ENCODE results near the gene SLC10A7.
"Not testable (repeated sequence)": the region's sequence is repeated elsewhere in the genome, so short reads cannot be mapped to it uniquely, and the experiment has no call there.

SLC10A7 gene

GRCh38 chr4:146367347-146367746 is 154.4 kb downstream of the SLC10A7 start:
- DNase-seq (ENCODE audit: low read depth in 1 of 2, low spot score in 1 of 2): no peak

- DNase-seq (ENCODE audit: low read depth in 1 of 2, low spot score in 1 of 2): no peak
These were observed 162.0 kb downstream of the SLC10A7 start for GRCh38 chr4:146359771-146360170.

- DNase-seq (ENCODE audit: low read depth in 1 of 2, low spot score in 1 of 2): not testable (repeated sequence)
These were observed 171.6 kb downstream of the SLC10A7 start for GRCh38 chr4:146350114-146350513.

- no peak for DNase-seq (ENCODE audit: low read depth in 1 of 2, low spot score in 1 of 2)
These were observed 172.4 kb downstream of the SLC10A7 start for GRCh38 chr4:146349306-146349705.

DNA sequence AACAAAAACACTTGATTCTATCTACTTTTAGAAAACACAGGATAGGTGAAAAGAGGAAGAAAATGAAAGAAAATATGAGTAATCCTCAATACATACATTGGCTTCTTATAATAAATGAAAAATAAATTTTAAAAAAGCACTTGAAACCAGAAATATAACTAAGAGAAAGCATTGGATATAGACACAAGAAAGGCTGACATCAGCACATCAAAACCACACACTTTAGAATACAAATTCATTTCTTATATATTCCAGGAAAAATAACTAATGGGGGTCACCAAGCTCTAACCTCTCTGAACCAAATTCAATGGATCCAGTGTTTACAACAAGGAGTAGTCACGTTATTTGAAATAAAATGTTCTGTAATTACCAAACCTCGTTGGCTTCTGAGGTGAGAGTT is 173.9 kb downstream of the SLC10A7 start:
- no peak for DNase-seq (ENCODE audit: low read depth in 1 of 2, low spot score in 1 of 2)

GRCh38 chr4:146346276-146346675 is 175.5 kb downstream of the SLC10A7 start:
- DNase-seq (ENCODE audit: low read depth in 1 of 2, low spot score in 1 of 2): no peak

DNA sequence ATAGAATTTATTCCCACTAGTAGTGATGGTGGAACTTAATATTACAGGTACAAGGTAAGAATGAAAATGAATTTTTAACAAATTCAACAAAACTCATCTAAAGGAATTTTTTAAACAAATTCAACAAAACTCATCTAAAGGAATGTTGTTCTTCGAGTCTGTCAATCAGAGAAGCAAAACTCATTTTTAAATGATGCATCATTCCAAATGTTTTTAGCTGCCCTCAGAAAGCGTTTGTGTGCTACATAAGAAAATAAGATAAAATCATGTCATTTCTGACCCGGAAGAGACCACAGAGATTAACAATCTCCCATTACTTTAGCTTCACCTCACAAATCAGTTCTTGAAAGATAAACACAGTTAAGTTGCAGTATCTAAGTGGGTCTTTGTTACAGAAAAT is 178.0 kb downstream of the SLC10A7 start:
- DNase-seq (ENCODE audit: low read depth in 1 of 2, low spot score in 1 of 2): no peak

- no peak for DNase-seq (ENCODE audit: low read depth in 1 of 2, low spot score in 1 of 2)
These were observed 178.5 kb downstream of the SLC10A7 start for GRCh38 chr4:146343199-146343598.

- no peak for DNase-seq (ENCODE audit: low read depth in 1 of 2, low spot score in 1 of 2)
These were observed 179.0 kb downstream of the SLC10A7 start for GRCh38 chr4:146342600-146343192.

- DNase-seq (ENCODE audit: low read depth in 1 of 2, low spot score in 1 of 2): no peak
These were observed 180.9 kb downstream of the SLC10A7 start for GRCh38 chr4:146340798-146341197.

DNA sequence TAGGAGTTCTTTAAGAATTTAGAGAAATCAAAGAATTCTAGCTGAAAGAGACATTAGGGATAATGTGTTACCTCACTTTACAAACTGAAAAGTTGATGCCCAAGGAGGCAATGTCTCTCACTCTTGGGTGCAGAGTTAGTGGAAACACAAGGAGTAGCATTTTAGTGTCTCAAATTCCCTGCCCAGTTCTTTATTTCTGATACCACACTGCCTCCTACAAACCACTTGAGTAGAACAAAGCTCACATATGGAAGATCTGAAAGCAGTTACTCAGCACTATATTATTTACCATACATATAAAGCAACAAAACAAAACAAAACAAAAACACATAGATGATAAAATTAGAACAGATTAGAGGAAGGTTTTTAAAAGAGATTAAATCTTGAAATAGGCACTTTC is 183.2 kb downstream of the SLC10A7 start:
- no peak for DNase-seq (ENCODE audit: low read depth in 1 of 2, low spot score in 1 of 2)

DNA sequence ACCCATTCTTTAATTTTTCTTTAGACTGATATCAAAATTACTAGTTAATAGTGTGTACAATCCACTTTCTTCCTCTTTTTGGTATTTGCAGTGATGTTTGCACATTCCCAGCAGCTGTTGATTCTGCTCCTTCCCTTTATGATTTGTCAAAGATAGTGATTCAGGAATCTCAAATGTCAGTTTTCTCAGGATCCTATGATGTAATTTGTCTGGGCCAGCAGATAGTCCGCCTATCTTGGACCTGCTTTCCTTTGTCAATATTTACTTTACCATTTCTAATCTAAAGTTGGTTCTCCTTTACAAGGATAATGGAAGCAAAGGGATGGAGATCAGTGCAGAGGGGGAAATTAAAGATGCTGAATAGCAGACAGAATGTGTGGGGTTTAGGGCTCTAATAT is 185.3 kb downstream of the SLC10A7 start:
- no peak for DNase-seq (ENCODE audit: low read depth in 1 of 2, low spot score in 1 of 2)

- no peak for DNase-seq (ENCODE audit: low read depth in 1 of 2, low spot score in 1 of 2)
These were observed 185.9 kb downstream of the SLC10A7 start for GRCh38 chr4:146335763-146336409.

DNA sequence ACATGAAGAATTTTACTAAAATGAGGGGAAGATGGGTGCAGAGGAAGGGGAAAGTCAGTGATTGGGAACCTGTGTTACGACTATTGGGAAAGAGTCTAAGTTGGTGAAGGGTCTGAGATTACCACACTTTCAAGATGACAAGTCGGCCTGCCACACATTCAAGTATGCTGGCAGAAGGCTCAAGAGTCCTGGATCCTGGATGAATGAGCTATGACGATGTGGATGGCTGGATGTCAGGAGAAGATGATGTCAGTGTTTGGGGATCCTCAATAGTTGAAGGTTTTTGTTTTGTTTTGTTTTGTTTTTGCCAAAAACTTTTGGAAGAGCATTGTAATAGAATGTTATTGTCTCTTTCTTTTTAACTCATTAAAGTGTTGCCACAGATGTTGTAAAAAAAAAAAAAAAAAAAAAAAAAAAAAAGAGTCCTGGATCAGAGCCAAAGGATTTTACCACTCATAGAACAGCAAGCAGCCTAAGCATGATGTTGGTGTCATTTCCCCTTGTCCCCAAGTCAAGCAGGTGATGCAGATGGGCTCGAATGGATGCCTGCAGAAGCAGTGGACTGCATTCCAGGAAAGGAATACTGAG is 186.8 kb downstream of the SLC10A7 start:
- DNase-seq (ENCODE audit: low read depth in 1 of 2, low spot score in 1 of 2): no peak

DNA sequence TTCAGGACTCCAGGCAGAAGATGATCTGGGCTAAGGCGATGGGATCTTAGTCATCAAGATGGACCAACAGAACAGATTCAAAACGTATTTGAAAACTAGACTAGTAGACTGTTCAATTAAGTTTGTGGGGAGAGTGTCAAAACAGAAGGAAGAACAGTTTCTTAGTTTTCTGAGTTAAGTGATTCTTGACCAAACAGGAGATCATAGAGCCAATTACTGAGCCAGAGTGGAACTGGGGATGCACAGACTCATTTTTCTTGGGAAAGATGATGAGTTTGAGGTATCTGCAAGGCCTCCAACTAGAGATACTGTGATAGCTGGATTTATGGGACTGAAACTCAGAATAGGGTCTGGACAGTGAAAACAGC is 187.9 kb downstream of the SLC10A7 start:
- DNase-seq (ENCODE audit: low read depth in 1 of 2, low spot score in 1 of 2): no peak

DNA sequence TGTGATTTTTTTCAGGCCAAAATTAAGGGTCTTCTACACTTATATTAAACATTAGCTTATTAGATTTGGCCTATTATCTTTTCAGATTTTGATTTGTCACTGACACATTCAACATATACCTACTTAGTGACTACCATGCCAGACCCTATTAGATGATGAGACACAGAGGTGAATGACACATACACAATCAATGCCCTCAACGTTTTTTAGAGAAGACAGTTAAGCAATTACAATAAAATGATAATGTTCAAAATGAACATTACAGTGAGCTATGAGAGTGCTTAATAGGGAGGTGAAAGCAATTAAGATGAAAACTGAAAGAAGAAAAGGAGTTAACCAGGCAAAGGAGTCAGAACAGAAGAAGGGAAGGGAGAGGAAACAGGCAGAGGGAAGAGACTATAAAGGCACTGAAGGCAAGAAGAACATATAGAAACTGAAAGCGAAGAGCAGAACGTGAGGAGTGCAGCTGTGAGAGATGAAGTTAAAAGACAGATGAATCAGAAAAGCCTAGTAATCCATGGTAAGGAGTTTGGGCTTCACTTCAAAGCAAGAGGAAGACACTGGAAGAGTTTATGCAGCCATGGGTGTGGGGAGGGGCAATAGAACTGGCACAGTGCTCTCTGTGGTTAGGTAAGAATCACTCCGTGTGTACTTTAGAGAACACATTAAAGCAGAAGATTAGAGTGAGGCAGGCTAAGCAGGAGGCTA is 188.4 kb downstream of the SLC10A7 start:
- no peak for DNase-seq (ENCODE audit: low read depth in 1 of 2, low spot score in 1 of 2)

DNA sequence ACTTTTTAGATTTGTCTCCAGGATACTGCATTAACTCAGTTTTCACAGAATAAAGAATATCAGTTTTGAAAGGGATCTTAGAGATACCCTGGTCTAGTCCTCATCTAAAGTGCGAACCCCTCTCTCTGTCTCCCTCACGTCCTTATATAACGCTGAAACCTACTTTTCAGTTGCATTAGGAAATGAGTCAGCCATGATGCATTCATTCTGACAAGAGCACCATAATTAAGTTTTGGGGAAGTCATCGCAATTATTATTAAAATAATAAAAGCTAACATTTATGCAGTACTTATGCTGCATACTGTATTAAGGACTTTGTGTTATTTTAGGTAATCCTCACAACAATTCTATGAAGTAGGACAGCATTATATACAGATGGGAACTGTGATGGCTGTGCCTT is 191.3 kb downstream of the SLC10A7 start:
- no peak for DNase-seq (ENCODE audit: low read depth in 1 of 2, low spot score in 1 of 2)

DNA sequence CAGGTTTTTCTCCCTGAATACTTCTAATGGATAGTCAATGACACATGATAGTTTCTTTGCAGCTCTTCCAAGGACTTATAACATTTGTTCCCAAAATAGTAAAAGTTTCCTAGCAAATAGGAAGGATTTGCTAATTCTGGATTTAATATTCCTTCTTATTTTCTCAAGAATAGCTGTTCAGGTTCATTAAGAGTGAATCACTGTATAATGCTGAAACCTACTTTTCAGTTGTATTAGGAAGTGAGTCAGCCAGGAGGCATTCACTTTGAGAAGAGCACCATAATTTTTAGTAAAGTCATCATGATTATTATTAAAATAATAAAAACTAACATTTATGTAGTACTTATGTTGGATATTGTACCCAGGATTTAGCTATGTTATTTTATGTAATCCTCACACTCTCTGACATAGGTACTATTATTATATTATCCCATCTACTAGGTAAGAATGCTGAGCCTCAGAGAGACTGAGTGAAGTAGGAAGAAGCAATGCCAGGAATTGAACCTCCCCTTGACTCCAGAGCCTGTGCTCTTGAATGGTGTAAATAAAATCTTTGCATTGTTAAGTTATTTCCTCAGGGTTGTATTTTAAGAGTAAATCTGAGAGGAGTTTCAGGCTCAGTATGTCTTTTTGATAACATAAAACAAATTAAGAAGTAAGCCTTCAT is 192.6 kb downstream of the SLC10A7 start:
- DNase-seq (ENCODE audit: low read depth in 1 of 2, low spot score in 1 of 2): no peak

DNA sequence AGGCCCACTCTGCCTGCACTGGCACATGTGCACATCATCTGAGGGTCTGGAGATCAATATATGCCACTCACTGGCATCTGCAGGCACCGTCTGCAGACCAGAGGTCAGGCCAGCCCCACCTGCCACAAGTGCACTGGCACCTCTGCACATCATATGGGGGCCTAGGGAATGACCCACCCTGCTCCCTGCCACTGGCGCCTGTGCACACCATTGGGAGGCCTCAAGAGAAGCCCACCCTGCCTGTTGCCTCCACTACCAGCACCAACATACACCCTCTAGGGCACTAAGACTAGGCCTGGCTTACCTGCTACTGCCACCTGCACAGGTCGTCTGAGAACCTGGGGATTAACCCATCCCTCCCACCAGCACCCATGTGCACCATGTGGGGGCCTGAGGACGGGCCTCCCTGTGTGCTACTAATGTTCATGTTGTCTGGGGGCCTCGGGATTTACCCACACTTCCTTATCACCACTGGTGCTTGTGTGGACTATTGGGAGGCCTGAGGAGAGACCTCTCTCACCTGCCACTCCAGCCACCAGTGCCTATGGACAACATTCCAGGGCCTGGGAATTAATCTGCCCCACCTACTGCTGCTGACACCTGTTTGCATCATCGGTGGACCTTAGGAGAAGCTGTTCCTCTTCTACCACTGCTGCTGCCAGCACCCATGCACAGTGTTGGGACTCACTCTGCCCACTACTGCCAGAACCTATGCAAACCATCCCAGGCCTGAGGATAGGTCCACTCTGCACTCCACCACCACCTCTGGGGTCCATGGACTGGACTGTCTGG is 193.7 kb downstream of the SLC10A7 start:
- DNase-seq (ENCODE audit: low read depth in 1 of 2, low spot score in 1 of 2): no peak

GRCh38 chr4:146318894-146319293 is 202.8 kb downstream of the SLC10A7 start:
- no peak for DNase-seq (ENCODE audit: low read depth in 1 of 2, low spot score in 1 of 2)

DNA sequence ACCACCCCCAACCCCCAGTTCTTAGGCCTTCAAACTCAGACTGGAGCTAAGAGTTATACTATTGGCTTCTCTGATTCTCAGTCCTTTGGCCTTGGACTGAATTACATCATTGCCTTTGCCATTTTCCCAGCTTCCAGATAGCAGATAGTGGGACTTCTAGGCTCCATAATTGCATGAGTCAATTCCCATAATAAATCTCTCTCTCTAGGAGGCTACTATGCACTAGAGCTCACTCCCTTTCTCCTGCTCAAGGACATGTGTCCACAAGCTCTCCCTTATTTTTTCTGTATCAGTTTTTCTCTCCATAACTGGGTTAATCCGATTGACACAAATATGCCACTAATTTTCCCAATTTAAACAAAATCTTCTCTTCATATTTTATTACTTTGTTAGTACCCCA is 204.0 kb downstream of the SLC10A7 start:
- no peak for DNase-seq (ENCODE audit: low read depth in 1 of 2, low spot score in 1 of 2)

Data from activated T-helper 1 cell treated with anti-CD3 and anti-CD28 coated beads, Interleukin-2, amount 50 U/mL, for 16 hours (primary cell).